Erythroblast (primary cell): Measurements from ENCODE around the gene NT5C3A.

Experiments
- GATA1 ChIP-seq: IDR thresholded peaks from 2 replicates; pipeline ENCODE4 v1.6.1; 2011; ENCODE audit warnings: low read depth, mild to moderate bottlenecking, control low read depth, low read length, moderate library complexity
- POLR2A ChIP-seq: IDR thresholded peaks from 2 replicates; pipeline ENCODE4 v1.6.1; 2011; ENCODE audit warnings: mild to moderate bottlenecking, low read length

- TF ChIP-seq POLR2A = no peak
- TF ChIP-seq GATA1 = no peak
Measured at GRCh38 chr7:33038639-33039038, 23.9 kb downstream of the NT5C3A start.
